Loucy (cell line): ENCODE results near the gene NRP1.

Experiments
- H2AFZ ChIP-seq: fragments of 200-600 bp; sonication (generic); 2 replicates; pipeline ENCODE4 v1.6.0; 2016; ENCODE audit warnings: antibody characterized with exemption, mild to moderate bottlenecking, low read length, moderate library complexity
- H3F3A ChIP-seq: fragments of 200-600 bp; 2 replicates; pipeline ENCODE4 v1.6.0; 2016; ENCODE audit warnings: antibody characterized with exemption, low read depth, mild to moderate bottlenecking
- H3K27me3 ChIP-seq: fragments of 200-600 bp; sonication (generic); 2 replicates; pipeline ENCODE4 v1.6.1; 2014; ENCODE audit warnings: low read length, mild to moderate bottlenecking; ENCODE audit not compliant: insufficient read depth, poor library complexity, severe bottlenecking
- H3K36me3 ChIP-seq: fragments of 200-600 bp; sonication (generic); 2 replicates; pipeline ENCODE4 v1.6.1; 2016; ENCODE audit warnings: low read length; ENCODE audit not compliant: insufficient read depth
- H3K4me1 ChIP-seq: fragments of 200-600 bp; sonication (generic); 2 replicates; pipeline ENCODE4 v1.5.1; 2014; ENCODE audit warnings: low read length, mild to moderate bottlenecking; ENCODE audit not compliant: insufficient read depth, poor library complexity, severe bottlenecking
- H3K4me2 ChIP-seq: fragments of 200-600 bp; sonication (generic); 2 replicates; pipeline ENCODE4 v1.6.0; 2014; ENCODE audit warnings: antibody characterized with exemption, low read length, low read depth, mild to moderate bottlenecking; ENCODE audit not compliant: poor library complexity, severe bottlenecking
- H3K4me3 ChIP-seq: fragments of 200-600 bp; sonication (generic); 2 replicates; pipeline ENCODE4 v1.5.1; 2014; ENCODE audit warnings: low read length, mild to moderate bottlenecking, mixed read lengths; ENCODE audit not compliant: poor library complexity, severe bottlenecking
- H3K79me2 ChIP-seq: fragments of 200-600 bp; sonication (generic); 2 replicates; pipeline ENCODE4 v1.6.1; 2014; ENCODE audit warnings: low read length; ENCODE audit not compliant: insufficient read depth
- H3K9ac ChIP-seq: fragments of 200-600 bp; sonication (generic); 2 replicates; pipeline ENCODE4 v1.6.0; 2014; ENCODE audit warnings: mild to moderate bottlenecking, low read depth, low read length, moderate library complexity; ENCODE audit not compliant: poor library complexity, severe bottlenecking
- H3K9me2 ChIP-seq: fragments of 200-600 bp; sonication (generic); replicated peaks from 2 replicates; pipeline ENCODE4 v1.6.1; 2016; ENCODE audit warnings: low read depth, low read length, mixed read lengths
- H3K9me3 ChIP-seq: fragments of 200-600 bp; sonication (generic); 2 replicates; pipeline ENCODE4 v1.6.1; 2014; ENCODE audit warnings: mild to moderate bottlenecking, antibody characterized with exemption, low read length, low read depth; ENCODE audit not compliant: insufficient read depth
- H4K20me1 ChIP-seq: fragments of 200-600 bp; sonication (generic); 2 replicates; pipeline ENCODE4 v1.6.0; 2014; ENCODE audit warnings: antibody characterized with exemption, low read length, mild to moderate bottlenecking; ENCODE audit not compliant: insufficient read depth, poor library complexity, severe bottlenecking
- EZH2phosphoT487 ChIP-seq: fragments of 200-600 bp; IDR thresholded peaks from 2 replicates; pipeline ENCODE4 v1.6.1; 2018; ENCODE audit warnings: antibody characterized with exemption, mild to moderate bottlenecking, moderate library complexity, borderline replicate concordance
- TF ChIP-seq, protein P1 (sequence below): fragments of 200-600 bp; sonication (generic); conservative IDR thresholded peaks from 2 replicates; pipeline ENCODE4 v1.5.1; 2014; ENCODE audit warnings: mild to moderate bottlenecking, antibody characterized with exemption, low read length

The NRP1 gene

DNA sequence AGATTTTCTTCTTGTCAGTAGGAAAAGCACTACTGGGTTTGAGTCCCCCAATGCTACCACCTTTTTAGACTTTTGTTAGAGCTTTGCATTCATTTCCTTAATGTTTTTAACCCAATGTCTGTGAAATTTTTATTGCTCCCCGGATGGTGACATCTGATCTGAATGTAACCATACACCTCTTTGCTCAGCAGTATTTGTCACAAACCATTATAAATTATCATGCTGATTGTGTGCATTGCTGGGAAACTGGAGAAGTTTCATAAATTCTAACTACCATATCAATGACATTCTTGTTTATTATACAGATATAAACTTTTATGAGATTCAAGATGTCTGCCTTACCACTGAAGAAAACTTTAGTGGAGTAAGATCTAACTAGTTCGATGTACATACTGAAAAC, 8.5 kb downstream of the NRP1 start:
- no peaks in the 10 kb centered on the region for H3K9me3 ChIP-seq
- H3K9me2 ChIP-seq, result no peaks in the 10 kb centered on the region
- H3K4me3 ChIP-seq, result peak overlapping the region; percentile 8
- H3K79me2 ChIP-seq, result no peaks in the 10 kb centered on the region
- H4K20me1 ChIP-seq, result no peaks in the 10 kb centered on the region
- peak overlapping the region; percentile 55 for H3K4me2 ChIP-seq
- no peaks in the 10 kb centered on the region for H3F3A ChIP-seq
- H3K4me1 ChIP-seq, result peaks cover 33% of the 10 kb centered on the region
- H2AFZ ChIP-seq, result peak overlapping the region; percentile 4; the same call in 1 of the 2 replicates
- TF ChIP-seq, protein P1, sequence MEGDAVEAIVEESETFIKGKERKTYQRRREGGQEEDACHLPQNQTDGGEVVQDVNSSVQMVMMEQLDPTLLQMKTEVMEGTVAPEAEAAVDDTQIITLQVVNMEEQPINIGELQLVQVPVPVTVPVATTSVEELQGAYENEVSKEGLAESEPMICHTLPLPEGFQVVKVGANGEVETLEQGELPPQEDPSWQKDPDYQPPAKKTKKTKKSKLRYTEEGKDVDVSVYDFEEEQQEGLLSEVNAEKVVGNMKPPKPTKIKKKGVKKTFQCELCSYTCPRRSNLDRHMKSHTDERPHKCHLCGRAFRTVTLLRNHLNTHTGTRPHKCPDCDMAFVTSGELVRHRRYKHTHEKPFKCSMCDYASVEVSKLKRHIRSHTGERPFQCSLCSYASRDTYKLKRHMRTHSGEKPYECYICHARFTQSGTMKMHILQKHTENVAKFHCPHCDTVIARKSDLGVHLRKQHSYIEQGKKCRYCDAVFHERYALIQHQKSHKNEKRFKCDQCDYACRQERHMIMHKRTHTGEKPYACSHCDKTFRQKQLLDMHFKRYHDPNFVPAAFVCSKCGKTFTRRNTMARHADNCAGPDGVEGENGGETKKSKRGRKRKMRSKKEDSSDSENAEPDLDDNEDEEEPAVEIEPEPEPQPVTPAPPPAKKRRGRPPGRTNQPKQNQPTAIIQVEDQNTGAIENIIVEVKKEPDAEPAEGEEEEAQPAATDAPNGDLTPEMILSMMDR, result no peak
- peak overlapping the region; percentile 17 for H3K9ac ChIP-seq
- no peaks in the 10 kb centered on the region for H3K27me3 ChIP-seq
- no peaks in the 10 kb centered on the region for H3K36me3 ChIP-seq

DNA sequence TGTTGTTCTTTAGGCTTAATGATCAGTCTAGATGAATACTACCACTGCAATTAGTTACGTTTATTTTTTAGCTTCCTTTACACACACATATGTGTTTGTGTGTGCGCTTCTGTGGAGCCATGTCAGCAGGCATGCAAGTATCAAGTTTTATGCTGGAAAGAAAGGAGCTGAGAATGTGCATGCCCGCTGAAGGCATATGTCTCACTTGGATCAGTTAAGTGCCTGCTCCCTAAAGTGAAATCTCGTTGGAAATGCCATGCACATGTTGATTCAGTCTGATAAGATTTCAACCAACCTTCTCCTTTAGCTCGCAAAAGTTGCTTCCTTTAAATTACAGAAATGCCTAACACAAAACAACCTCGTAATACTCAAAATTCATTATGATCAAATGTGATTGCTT, 10.7 kb downstream of the NRP1 start:
- Histone ChIP-seq H3K27me3 (no peaks in the 10 kb centered on the region), H3F3A (no peaks in the 10 kb centered on the region), H3K4me2 (no peak overlapping the region), H3K4me1 (peaks cover 29% of the 10 kb centered on the region), H3K36me3 (no peaks in the 10 kb centered on the region), H3K9me3 (no peaks in the 10 kb centered on the region), H3K9me2 (no peaks in the 10 kb centered on the region), H2AFZ (no peak overlapping the region), H3K4me3 (no peak overlapping the region), H4K20me1 (no peaks in the 10 kb centered on the region), H3K9ac (no peak overlapping the region), H3K79me2 (no peaks in the 10 kb centered on the region)
- TF ChIP-seq EZH2phosphoT487, result no peak
- TF ChIP-seq, protein P1, result no peak

DNA sequence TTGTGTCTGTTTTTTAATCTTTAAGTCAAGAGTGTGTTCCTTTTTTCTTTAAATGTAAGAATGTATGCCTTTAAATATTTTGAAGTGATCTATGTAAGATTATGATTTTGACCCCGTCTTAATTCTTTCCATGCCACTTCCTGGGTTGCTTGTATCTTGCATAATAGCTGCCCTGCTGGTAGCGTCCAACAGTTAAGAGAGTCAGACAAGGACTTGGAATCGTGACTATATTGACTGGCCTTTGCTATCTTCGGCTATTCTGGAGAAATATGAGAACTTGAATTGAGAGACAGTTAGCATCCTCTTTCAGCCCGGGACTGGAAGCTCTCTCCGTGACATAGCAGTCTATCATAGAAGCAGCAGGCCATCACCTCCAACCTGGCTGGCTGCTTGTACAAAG, 13.0 kb downstream of the NRP1 start:
- H3K4me2 ChIP-seq, result no peak overlapping the region
- H2AFZ ChIP-seq, result no peak overlapping the region

More for the DNA sequence above, 13.0 kb downstream of the NRP1 start:
- Histone ChIP-seq H3K9me3 (no peaks in the 10 kb centered on the region), H4K20me1 (no peaks in the 10 kb centered on the region), H3K79me2 (no peaks in the 10 kb centered on the region), H3K27me3 (no peaks in the 10 kb centered on the region), H3K4me3 (no peak overlapping the region), H3F3A (no peaks in the 10 kb centered on the region), H3K9me2 (no peaks in the 10 kb centered on the region), H3K9ac (no peak overlapping the region), H3K36me3 (no peaks in the 10 kb centered on the region), H3K4me1 (peaks cover 23% of the 10 kb centered on the region)
- no peak for TF ChIP-seq EZH2phosphoT487
- TF ChIP-seq, protein P1, result no peak
